IMR-90 (cell line): ENCODE measurements around the gene C3orf33. TPM values are rescaled to one million over a fixed set of nuclear protein-coding genes. Genes with fewer than 3 reads are reported as not detected.
A peak's percentile ranks its signal among the peaks of the same experiment; 100 is the strongest.

Source experiments
- ATAC-seq: fragments of 200-7000 bp; cut with Tn5 transposase; 2 replicates; pipeline ENCODE4 v1.9.1; 2020; ENCODE audit warnings: low read depth, mild to moderate bottlenecking, moderate library complexity
- BruUV-seq: library from RNA; stranded (reverse); fragments of 400-500 nt; replicated peaks from 2 replicates; lab custom pipeline; 2021; lab: Mats Ljungman, UMichigan
- CTCF ChIA-PET: fragments of 300-600 bp; formaldehyde crosslinking; extraction: SDS; loops from one replicate; lab custom pipeline; 2021; ENCODE audit warnings: antibody characterized with exemption; lab: Yijun Ruan, JAX
- POLR2A ChIA-PET: fragments of 300-600 bp; sonication (Branson Sonifier 250); formaldehyde crosslinking; loops from one replicate; lab custom pipeline; 2022; ENCODE audit warnings: antibody characterized with exemption; ENCODE audit not compliant: unreplicated experiment; lab: Charles Lee
- DNase-seq: peaks from one replicate; pipeline ENCODE4 v3.0.0; 2013
- H2AFZ ChIP-seq: replicated peaks from 2 replicates; pipeline ENCODE3; 2013; ENCODE audit warnings: low read length, mild to moderate bottlenecking; ENCODE audit not compliant: poor library complexity
- H2AK5ac ChIP-seq: 2 replicates; pipeline ENCODE4 v1.6.1; 2013; ENCODE audit warnings: low read depth, low read length, inconsistent platforms
- H2AK9ac ChIP-seq: replicated peaks from 2 replicates; pipeline ENCODE3; 2013; ENCODE audit warnings: mild to moderate bottlenecking, low read depth, low read length, moderate library complexity; ENCODE audit not compliant: poor library complexity
- H2BK120ac ChIP-seq: 2 replicates; pipeline ENCODE4 v1.6.1; 2013; ENCODE audit warnings: low read depth, low read length, inconsistent platforms
- H2BK15ac ChIP-seq: 3 replicates; pipeline ENCODE4 v1.6.1; 2013; ENCODE audit warnings: low read depth, low read length, inconsistent platforms
- H2BK20ac ChIP-seq: 2 replicates; pipeline ENCODE4 v1.6.1; 2013; ENCODE audit warnings: low read depth, mild to moderate bottlenecking, inconsistent platforms, low read length, moderate library complexity
- H2BK5ac ChIP-seq: 2 replicates; pipeline ENCODE4 v1.6.1; 2013; ENCODE audit warnings: mild to moderate bottlenecking, low read depth, low read length, inconsistent platforms; ENCODE audit not compliant: poor library complexity, severe bottlenecking
- H3K14ac ChIP-seq: replicated peaks from 2 replicates; pipeline ENCODE4 v1.6.1; 2013; ENCODE audit warnings: low read depth, low read length, inconsistent platforms
- H3K18ac ChIP-seq: 2 replicates; pipeline ENCODE4 v1.6.1; 2013; ENCODE audit warnings: low read depth, low read length, control low read depth
- H3K23ac ChIP-seq: 2 replicates; pipeline ENCODE4 v1.6.1; 2013; ENCODE audit warnings: low read depth, low read length, inconsistent platforms
- H3K27ac ChIP-seq: 2 replicates; pipeline ENCODE4 v1.5.1; 2013; ENCODE audit warnings: mild to moderate bottlenecking, control low read depth, low read length; ENCODE audit not compliant: insufficient read depth
- H3K27me3 ChIP-seq: 2 replicates; pipeline ENCODE4 v1.6.1; 2013; ENCODE audit warnings: low read length; ENCODE audit not compliant: control insufficient read depth, insufficient read depth
- H3K36me3 ChIP-seq: 2 replicates; pipeline ENCODE4 v1.6.1; 2013; ENCODE audit warnings: low read length, mixed read lengths; ENCODE audit not compliant: control insufficient read depth, insufficient read depth
- H3K4ac ChIP-seq: 2 replicates; pipeline ENCODE4 v1.6.1; 2013; ENCODE audit warnings: low read depth, low read length, inconsistent platforms
- H3K4me1 ChIP-seq: 2 replicates; pipeline ENCODE4 v1.6.1; 2013; ENCODE audit warnings: low read length, mixed read lengths; ENCODE audit not compliant: control insufficient read depth, insufficient read depth
- H3K4me2 ChIP-seq: 2 replicates; pipeline ENCODE4 v1.6.1; 2013; ENCODE audit warnings: low read depth, mild to moderate bottlenecking, control low read depth, low read length, moderate library complexity
- H3K4me3 ChIP-seq: 2 replicates; pipeline ENCODE4 v1.5.1; 2013; ENCODE audit warnings: low read depth, mild to moderate bottlenecking, control low read depth, low read length, moderate library complexity; ENCODE audit not compliant: insufficient read depth
- H3K56ac ChIP-seq: 2 replicates; pipeline ENCODE4 v1.6.1; 2013; ENCODE audit warnings: low read length, inconsistent platforms; ENCODE audit not compliant: insufficient read depth; ENCODE audit errors: extremely low read depth
- H3K79me1 ChIP-seq, 2 experiments: 2 replicates each; pipeline ENCODE4 v1.6.1; 2013; ENCODE audit warnings: low read length in 2 of 2, inconsistent platforms in 1 of 2, low read depth in 1 of 2
- H3K9ac ChIP-seq: 2 replicates; pipeline ENCODE4 v1.6.1; 2013; ENCODE audit warnings: low read depth, low read length, control low read depth
- H3K9me1 ChIP-seq: 2 replicates; pipeline ENCODE4 v1.6.1; 2013; ENCODE audit warnings: low read length, inconsistent platforms; ENCODE audit not compliant: insufficient read depth
- H3K9me3 ChIP-seq: 2 replicates; pipeline ENCODE4 v1.6.1; 2013; ENCODE audit warnings: low read length; ENCODE audit not compliant: control insufficient read depth, insufficient read depth
- H4K20me1 ChIP-seq: 2 replicates; pipeline ENCODE4 v1.6.1; 2013; ENCODE audit warnings: low read length, inconsistent platforms; ENCODE audit not compliant: insufficient read depth
- H4K5ac ChIP-seq: 2 replicates; pipeline ENCODE4 v1.6.1; 2013; ENCODE audit warnings: mild to moderate bottlenecking, low read depth, low read length, control low read depth
- H4K8ac ChIP-seq, 2 experiments: 2 replicates each; pipeline ENCODE4 v1.6.1; 2013; ENCODE audit warnings: low read depth in 2 of 2, low read length in 2 of 2, control low read depth in 1 of 2, inconsistent platforms in 1 of 2
- H4K91ac ChIP-seq: 2 replicates; pipeline ENCODE4 v1.6.1; 2013; ENCODE audit warnings: low read depth, low read length, inconsistent platforms; ENCODE audit not compliant: insufficient read depth
- BHLHE40 ChIP-seq: fragments of 150-350 bp; IDR thresholded peaks from 2 replicates; pipeline ENCODE4 v1.6.1; 2016; ENCODE audit warnings: mild to moderate bottlenecking, low read depth, low read length
- CEBPB ChIP-seq: IDR thresholded peaks from 2 replicates; pipeline ENCODE4 v1.6.1; 2012; ENCODE audit warnings: low read depth, low read length, improper control_type of control experiment
- CHD1 ChIP-seq: IDR thresholded peaks from 2 replicates; pipeline ENCODE4 v1.6.1; 2012; ENCODE audit warnings: low read depth, low read length, improper control_type of control experiment
- ELK1 ChIP-seq: fragments of 150-350 bp; IDR thresholded peaks from 2 replicates; pipeline ENCODE4 v1.6.1; 2016; ENCODE audit warnings: low read depth, mild to moderate bottlenecking, low read length, moderate library complexity, borderline replicate concordance
- FOS ChIP-seq: fragments of 150-350 bp; IDR thresholded peaks from 2 replicates; pipeline ENCODE4 v1.6.1; 2016; ENCODE audit warnings: low read depth, low read length
- MAFK ChIP-seq: IDR thresholded peaks from 2 replicates; pipeline ENCODE4 v1.6.1; 2012; ENCODE audit warnings: low read depth, low read length, improper control_type of control experiment
- MAZ ChIP-seq: IDR thresholded peaks from 2 replicates; pipeline ENCODE4 v1.6.1; 2012; ENCODE audit warnings: low read depth, mild to moderate bottlenecking, low read length, improper control_type of control experiment, moderate library complexity, borderline replicate concordance
- MXI1 ChIP-seq: IDR thresholded peaks from 2 replicates; pipeline ENCODE4 v1.6.1; 2012; ENCODE audit warnings: low read depth, mild to moderate bottlenecking, low read length, moderate library complexity, borderline replicate concordance
- NFE2L2 ChIP-seq: fragments of 150-350 bp; IDR thresholded peaks from 2 replicates; pipeline ENCODE4 v1.6.1; 2016; ENCODE audit warnings: low read depth, mild to moderate bottlenecking, low read length
- POLR2A ChIP-seq: IDR thresholded peaks from 2 replicates; pipeline ENCODE4 v1.6.1; 2012; ENCODE audit warnings: mild to moderate bottlenecking, low read depth, low read length
- RAD21 ChIP-seq: IDR thresholded peaks from 2 replicates; pipeline ENCODE4 v1.6.1; 2012; ENCODE audit warnings: low read length, improper control_type of control experiment
- RCOR1 ChIP-seq: IDR thresholded peaks from 2 replicates; pipeline ENCODE4 v1.6.1; 2012; ENCODE audit warnings: mild to moderate bottlenecking, low read length, improper control_type of control experiment; ENCODE audit not compliant: insufficient replicate concordance
- RFX5 ChIP-seq: IDR thresholded peaks from 2 replicates; pipeline ENCODE4 v1.8.0; 2012; ENCODE audit warnings: low read depth, mild to moderate bottlenecking, low read length, moderate library complexity
- SMC3 ChIP-seq: fragments of 150-350 bp; IDR thresholded peaks from 2 replicates; pipeline ENCODE4 v1.6.1; 2016; ENCODE audit warnings: low read depth, mild to moderate bottlenecking, antibody characterized with exemption, low read length, moderate library complexity
- WGBS, 2 experiments: methylation state at CpG; one replicate each; pipeline versions ENCODE4 v1.1.5 to v1.1.7; 2013; ENCODE audit warnings: missing lambda C conversion rate in 2 of 2; ENCODE audit not compliant: insufficient read length in 1 of 2; ENCODE audit errors: extremely low coverage in 2 of 2; 5-methylcytosine and 5-hydroxymethylcytosine counted together
- dilution Hi-C: fragments of 300-500 bp; cut with HindIII; formaldehyde crosslinking; loops from one replicate; pipeline ENCODE4 v1.14.3; 2018; ENCODE audit warnings: low sequenced_read_pairs; ENCODE audit not compliant: unreplicated experiment
- in situ Hi-C: fragments of 300-500 bp; cut with MboI; formaldehyde crosslinking; loops from 3 replicates; pipeline ENCODE4 v1.14.3; 2019; ENCODE audit warnings: low sequenced_read_pairs, inconsistent platforms, mixed read lengths
- intact Hi-C: fragments of 100-400 bp; cut with micrococcal nuclease; formaldehyde crosslinking; loops from 2 replicates; pipeline ENCODE4 v1.10.0; 2022
- polyA plus RNA-seq, 3 experiments: library from polyadenylated mRNA; depleted of rRNA; stranded (reverse); fragments of >200 nt; gene quantifications; 2 replicates each; pipeline ENCODE4 v1.2.3, GENCODE V29; 2012; ENCODE audit warnings: low replicate concordance in 1 of 3
- total RNA-seq: library from RNA; depleted of rRNA; stranded (reverse); fragments of >200 nt; gene quantifications from 2 replicates; pipeline ENCODE4 v1.2.3, GENCODE V29; 2012
- TF ChIP-seq, protein P1 (sequence below): conservative IDR thresholded peaks from 2 replicates; pipeline ENCODE4 v1.5.1; 2012; ENCODE audit warnings: mild to moderate bottlenecking, low read depth, low read length, improper control_type of control experiment

Gene C3orf33
- total and polyA plus RNA-seq, 2 of the 4 experiments (the other 2 are of a cell fraction): 0.72 to 1.2 TPM

DNA sequence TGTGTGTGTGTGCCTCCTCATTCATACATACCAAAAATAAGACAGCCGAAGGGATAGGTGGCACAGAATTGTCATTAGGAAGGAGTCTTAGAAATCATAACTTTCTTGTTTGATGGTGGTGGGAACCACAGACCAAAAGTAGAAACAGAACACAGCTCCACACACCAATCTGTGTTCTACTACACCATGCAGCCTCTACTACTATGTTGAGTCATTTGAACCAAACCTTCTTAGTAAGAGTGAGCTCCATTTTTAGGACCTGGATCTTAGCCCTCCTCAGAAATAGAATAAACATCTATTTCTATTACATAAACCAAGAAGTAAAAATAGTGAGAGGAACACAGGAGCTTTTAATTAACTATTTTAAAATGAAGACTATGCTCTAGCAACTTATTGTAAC, 33.3 kb downstream of the C3orf33 start:
- Histone ChIP-seq H3K27me3 (no peaks in the 10 kb centered on the region), H3K9me1 (peaks cover 2% of the 10 kb centered on the region; the same call in 1 of the 2 replicates), H3K79me1 (no peaks in the 10 kb centered on the region), H2BK20ac (no peak overlapping the region), H2AK5ac (no peak overlapping the region), H2AFZ (no peak overlapping the region), H3K18ac (no peak overlapping the region), H4K5ac (no peak overlapping the region), H4K91ac (no peak overlapping the region), H3K56ac (no peak overlapping the region), H3K4me3 (no peak overlapping the region), H3K4me2 (no peak overlapping the region), H3K27ac (no peak overlapping the region), H2BK120ac (no peak overlapping the region), H3K14ac (no peak overlapping the region), H2BK5ac (no peak overlapping the region), H2AK9ac (no peak overlapping the region), H3K23ac (no peak overlapping the region), H4K20me1 (no peaks in the 10 kb centered on the region), H3K4ac (no peak overlapping the region), H3K9ac (no peak overlapping the region), H4K8ac (no peak overlapping the region), H3K4me1 (no peaks in the 10 kb centered on the region), H2BK15ac (no peak overlapping the region), H3K9me3 (no peaks in the 10 kb centered on the region), H3K36me3 (no peaks in the 10 kb centered on the region)
- in situ Hi-C loops: no loop called here
- POLR2A ChIA-PET: no interaction called here
- ATAC-seq (peak; percentile 82), DNase-seq (peak; percentile 28)
- dilution Hi-C loops: no loop called here
- WGBS, 2 experiments: no CpG with 5 or more reads among the region's 1 CpG
- no peak for TF ChIP-seq RFX5
- no peak for TF ChIP-seq RAD21
- no peak for TF ChIP-seq POLR2A
- no peak for TF ChIP-seq NFE2L2
- TF ChIP-seq RCOR1: no peak
- TF ChIP-seq MAZ: no peak
- no peak for TF ChIP-seq CEBPB
- TF ChIP-seq MXI1: no peak
- TF ChIP-seq CHD1: no peak
- no peak for TF ChIP-seq MAFK
- TF ChIP-seq, protein P1, sequence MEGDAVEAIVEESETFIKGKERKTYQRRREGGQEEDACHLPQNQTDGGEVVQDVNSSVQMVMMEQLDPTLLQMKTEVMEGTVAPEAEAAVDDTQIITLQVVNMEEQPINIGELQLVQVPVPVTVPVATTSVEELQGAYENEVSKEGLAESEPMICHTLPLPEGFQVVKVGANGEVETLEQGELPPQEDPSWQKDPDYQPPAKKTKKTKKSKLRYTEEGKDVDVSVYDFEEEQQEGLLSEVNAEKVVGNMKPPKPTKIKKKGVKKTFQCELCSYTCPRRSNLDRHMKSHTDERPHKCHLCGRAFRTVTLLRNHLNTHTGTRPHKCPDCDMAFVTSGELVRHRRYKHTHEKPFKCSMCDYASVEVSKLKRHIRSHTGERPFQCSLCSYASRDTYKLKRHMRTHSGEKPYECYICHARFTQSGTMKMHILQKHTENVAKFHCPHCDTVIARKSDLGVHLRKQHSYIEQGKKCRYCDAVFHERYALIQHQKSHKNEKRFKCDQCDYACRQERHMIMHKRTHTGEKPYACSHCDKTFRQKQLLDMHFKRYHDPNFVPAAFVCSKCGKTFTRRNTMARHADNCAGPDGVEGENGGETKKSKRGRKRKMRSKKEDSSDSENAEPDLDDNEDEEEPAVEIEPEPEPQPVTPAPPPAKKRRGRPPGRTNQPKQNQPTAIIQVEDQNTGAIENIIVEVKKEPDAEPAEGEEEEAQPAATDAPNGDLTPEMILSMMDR: no peak
- no peak for TF ChIP-seq BHLHE40
- TF ChIP-seq FOS: no peak
- no peak for TF ChIP-seq SMC3
- no peak for TF ChIP-seq ELK1
- no TSS peak for BruUV-seq
- CTCF ChIA-PET: interaction anchor here (1.2 kb wide), 1 partner anchor 33 kb away, joined by 3 read pairs; the partner anchor contains the start of gene C3orf33
- intact Hi-C loops: no loop called here
